Activated effector memory CD4-positive, alpha-beta T cell treated with anti-CD3 and anti-CD28 coated beads, Interleukin-2, amount 50 U/mL, for 16 hours (primary cell): ENCODE results near the gene MYLK4.

Experiments
- DNase-seq: peaks from one replicate; pipeline ENCODE4 v3.0.0-alpha.2; 2020

MYLK4 gene

GRCh38 chr6:2693231-2693630 lies 57.5 kb downstream of the MYLK4 start:
- DNase-seq, result no peak

- DNase-seq, result no peak
These were observed 62.2 kb downstream of the MYLK4 start for GRCh38 chr6:2688401-2689064.

GRCh38 chr6:2687456-2687855 lies 63.3 kb downstream of the MYLK4 start:
- DNase-seq, result no peak

- DNase-seq, result no peak
These were observed 64.2 kb downstream of the MYLK4 start for GRCh38 chr6:2686515-2686914.

GRCh38 chr6:2684766-2685754 lies 65.7 kb downstream of the MYLK4 start:
- no peak for DNase-seq

- DNase-seq, result no peak
These were observed 66.5 kb downstream of the MYLK4 start for GRCh38 chr6:2684103-2684749.

- no peak for DNase-seq
These were observed 70.3 kb downstream of the MYLK4 start for GRCh38 chr6:2680264-2680922.

GRCh38 chr6:2677080-2677593 lies 73.6 kb downstream of the MYLK4 start:
- DNase-seq, result no peak

GRCh38 chr6:2676048-2676447 lies 74.7 kb downstream of the MYLK4 start:
- DNase-seq, result no peak

- DNase-seq, result no peak
These were observed 75.9 kb downstream of the MYLK4 start for GRCh38 chr6:2674857-2675256.

GRCh38 chr6:2669067-2669700 lies 81.5 kb downstream of the MYLK4 start:
- no peak for DNase-seq

- DNase-seq, result no peak
These were observed 83.1 kb downstream of the MYLK4 start for GRCh38 chr6:2667617-2668016.

GRCh38 chr6:2666906-2667575 lies 83.7 kb downstream of the MYLK4 start:
- DNase-seq, result no peak

GRCh38 chr6:2665146-2666070 lies 85.3 kb downstream of the MYLK4 start:
- no peak for DNase-seq

GRCh38 chr6:2663123-2663522 lies 87.6 kb downstream of the MYLK4 start:
- DNase-seq, result no peak

- DNase-seq, result no peak
These were observed 89.1 kb downstream of the MYLK4 start for GRCh38 chr6:2661651-2662050.

- no peak for DNase-seq
These were observed 90.8 kb downstream of the MYLK4 start for GRCh38 chr6:2659882-2660281.

- no peak for DNase-seq
These were observed 91.3 kb downstream of the MYLK4 start for GRCh38 chr6:2659381-2659780.

GRCh38 chr6:2658788-2659187 lies 91.9 kb downstream of the MYLK4 start:
- no peak for DNase-seq

- DNase-seq, result no peak
These were observed 94.2 kb downstream of the MYLK4 start for GRCh38 chr6:2656460-2657079.
